Central memory CD8-positive, alpha-beta T cell (primary cell): ENCODE measurements around the gene PPM1L.

ENCODE experiments used
- ATAC-seq: fragments of 150-1000 bp; cut with Tn5 transposase; replicated peaks from 2 replicates; pipeline ENCODE4 v1.10.0; 2022; ENCODE audit warnings: mild to moderate bottlenecking, moderate FRiP score, moderate number of reproducible peaks; ENCODE audit not compliant: poor library complexity, severe bottlenecking; ENCODE audit errors: extremely low read depth
- DNase-seq, 2 donors: peaks; one replicate each; pipeline ENCODE4 v3.0.0; 2021; ENCODE audit warnings: low spot score in 2 of 2
- H3K27ac Mint-ChIP-seq: one replicate; pipeline ENCODE4 v1.8.0; 2022; ENCODE audit warnings: low read depth, mild to moderate bottlenecking, moderate library complexity, mixed read lengths
- H3K27me3 Mint-ChIP-seq: one replicate; pipeline ENCODE4 v1.8.0; 2022; ENCODE audit warnings: mixed read lengths
- H3K36me3 Mint-ChIP-seq: one replicate; pipeline ENCODE4 v1.8.0; 2022; ENCODE audit warnings: mild to moderate bottlenecking, moderate library complexity, mixed read lengths; ENCODE audit not compliant: insufficient read depth
- H3K4me1 Mint-ChIP-seq: one replicate; pipeline ENCODE4 v1.8.0; 2022; ENCODE audit warnings: mixed read lengths
- H3K4me3 Mint-ChIP-seq: one replicate; pipeline ENCODE4 v1.8.0; 2022; ENCODE audit warnings: mild to moderate bottlenecking, moderate library complexity, mixed read lengths
- H3K9me3 Mint-ChIP-seq: one replicate; pipeline ENCODE4 v1.8.0; 2022; ENCODE audit warnings: mixed read lengths

The PPM1L gene

GRCh38 chr3:160748231-160748630 is 7.8 kb upstream of the PPM1L start:
- no peaks in the 10 kb centered on the region for H3K4me1 Mint-ChIP-seq
- ATAC-seq (no peak), DNase-seq (no peak)
- H3K27ac Mint-ChIP-seq: no peak overlapping the region
- no peaks in the 10 kb centered on the region for H3K9me3 Mint-ChIP-seq
- H3K27me3 Mint-ChIP-seq: peaks cover 36% of the 10 kb centered on the region
- no peak overlapping the region for H3K4me3 Mint-ChIP-seq
- peaks cover 2% of the 10 kb centered on the region for H3K36me3 Mint-ChIP-seq

GRCh38 chr3:160748787-160749186 is 7.2 kb upstream of the PPM1L start:
- DNase-seq (no peak), ATAC-seq (no peak)
- Mint-ChIP-seq H3K36me3 (peaks cover 2% of the 10 kb centered on the region), H3K9me3 (no peaks in the 10 kb centered on the region), H3K4me3 (no peak overlapping the region), H3K27me3 (peaks cover 31% of the 10 kb centered on the region), H3K27ac (no peak overlapping the region), H3K4me1 (no peaks in the 10 kb centered on the region)

GRCh38 chr3:160753953-160754352 is 2.1 kb upstream of the PPM1L start:
- H3K27ac Mint-ChIP-seq: no peak overlapping the region
- DNase-seq (no peak), ATAC-seq (no peak)
- peaks cover 9% of the 10 kb centered on the region for H3K27me3 Mint-ChIP-seq
- peaks cover 19% of the 10 kb centered on the region for H3K36me3 Mint-ChIP-seq
- H3K9me3 Mint-ChIP-seq: no peaks in the 10 kb centered on the region
- peaks cover 32% of the 10 kb centered on the region for H3K4me1 Mint-ChIP-seq
- H3K4me3 Mint-ChIP-seq: peak overlapping the region; percentile 92

GRCh38 chr3:160754371-160754854 is 1.6 kb upstream of the PPM1L start:
- Mint-ChIP-seq H3K27me3 (peaks cover 9% of the 10 kb centered on the region), H3K36me3 (peaks cover 19% of the 10 kb centered on the region), H3K4me3 (peak overlapping the region; percentile 92), H3K27ac (peak overlapping the region; percentile 92), H3K9me3 (no peaks in the 10 kb centered on the region), H3K4me1 (peaks cover 32% of the 10 kb centered on the region)
- DNase-seq (peak in 1 of 2 donors; percentile 11), ATAC-seq (no peak)

GRCh38 chr3:160754855-160755747 is 930 bp upstream of the PPM1L start:
- Mint-ChIP-seq H3K4me1 (peaks cover 32% of the 10 kb centered on the region), H3K9me3 (no peaks in the 10 kb centered on the region), H3K36me3 (peaks cover 19% of the 10 kb centered on the region), H3K27ac (peak overlapping the region; percentile 92), H3K27me3 (peaks cover 9% of the 10 kb centered on the region), H3K4me3 (peak overlapping the region; percentile 92)
- DNase-seq (peak; percentile 70 to 76), ATAC-seq (peak; percentile 80)

- no peaks in the 10 kb centered on the region for H3K9me3 Mint-ChIP-seq
- H3K36me3 Mint-ChIP-seq: peaks cover 21% of the 10 kb centered on the region
- DNase-seq: peak in 1 of 2 donors; percentile 11
- ATAC-seq: no peak
- peak overlapping the region; percentile 92 for H3K4me3 Mint-ChIP-seq
- peaks cover 32% of the 10 kb centered on the region for H3K4me1 Mint-ChIP-seq
- H3K27me3 Mint-ChIP-seq: peaks cover 9% of the 10 kb centered on the region
- no peak overlapping the region for H3K27ac Mint-ChIP-seq
Observed at GRCh38 chr3:160757233-160758106, 1.4 kb downstream of the PPM1L start.

- peaks cover 30% of the 10 kb centered on the region for H3K4me1 Mint-ChIP-seq
- DNase-seq (no peak), ATAC-seq (no peak)
- peaks cover 9% of the 10 kb centered on the region for H3K27me3 Mint-ChIP-seq
- H3K4me3 Mint-ChIP-seq: no peak overlapping the region
- H3K36me3 Mint-ChIP-seq: peaks cover 17% of the 10 kb centered on the region
- no peaks in the 10 kb centered on the region for H3K9me3 Mint-ChIP-seq
- H3K27ac Mint-ChIP-seq: no peak overlapping the region
Observed at GRCh38 chr3:160758929-160759577, 3.0 kb downstream of the PPM1L start.

GRCh38 chr3:160763073-160763472 is 7.0 kb downstream of the PPM1L start:
- H3K27me3 Mint-ChIP-seq: peaks cover under 1% of the 10 kb centered on the region
- ATAC-seq (no peak), DNase-seq (no peak)
- no peaks in the 10 kb centered on the region for H3K9me3 Mint-ChIP-seq
- no peak overlapping the region for H3K4me3 Mint-ChIP-seq
- no peak overlapping the region for H3K27ac Mint-ChIP-seq
- peaks cover 4% of the 10 kb centered on the region for H3K4me1 Mint-ChIP-seq
- peaks cover 2% of the 10 kb centered on the region for H3K36me3 Mint-ChIP-seq

GRCh38 chr3:160765211-160765610 is 9.2 kb downstream of the PPM1L start:
- Mint-ChIP-seq H3K27ac (no peak overlapping the region), H3K9me3 (no peaks in the 10 kb centered on the region), H3K4me1 (no peaks in the 10 kb centered on the region), H3K4me3 (no peak overlapping the region), H3K27me3 (no peaks in the 10 kb centered on the region), H3K36me3 (peaks cover 2% of the 10 kb centered on the region)
- ATAC-seq: no peak
- DNase-seq: no peak

GRCh38 chr3:160768031-160768430 is 12.0 kb downstream of the PPM1L start:
- Mint-ChIP-seq H3K27me3 (no peaks in the 10 kb centered on the region), H3K4me3 (no peak overlapping the region), H3K27ac (no peak overlapping the region), H3K4me1 (no peaks in the 10 kb centered on the region), H3K9me3 (no peaks in the 10 kb centered on the region), H3K36me3 (no peaks in the 10 kb centered on the region)
- ATAC-seq (no peak), DNase-seq (no peak)

GRCh38 chr3:160768918-160769317 is 12.9 kb downstream of the PPM1L start:
- H3K27ac Mint-ChIP-seq: no peak overlapping the region
- no peaks in the 10 kb centered on the region for H3K36me3 Mint-ChIP-seq
- DNase-seq (no peak), ATAC-seq (no peak)
- H3K27me3 Mint-ChIP-seq: no peaks in the 10 kb centered on the region
- no peaks in the 10 kb centered on the region for H3K9me3 Mint-ChIP-seq
- H3K4me1 Mint-ChIP-seq: no peaks in the 10 kb centered on the region
- H3K4me3 Mint-ChIP-seq: no peak overlapping the region

- DNase-seq: no peak
- H3K4me1 Mint-ChIP-seq: no peaks in the 10 kb centered on the region
- no peak for ATAC-seq
- H3K27ac Mint-ChIP-seq: no peak overlapping the region
- H3K4me3 Mint-ChIP-seq: no peak overlapping the region
- no peaks in the 10 kb centered on the region for H3K27me3 Mint-ChIP-seq
- peaks cover 2% of the 10 kb centered on the region for H3K36me3 Mint-ChIP-seq
- H3K9me3 Mint-ChIP-seq: no peaks in the 10 kb centered on the region
Observed at GRCh38 chr3:160771811-160772459, 15.9 kb downstream of the PPM1L start.
